ENCODE measurements around the gene SLC4A1AP. TPM values are rescaled to one million over a fixed set of nuclear protein-coding genes. Genes with fewer than 3 reads are reported as not detected.
A peak's percentile ranks its signal among the peaks of the same experiment; 100 is the strongest.

SLC4A1AP gene
- polyA plus RNA-seq, 3 donors from 2014 or later: 23.9 to 29.6 (median 27.6) TPM

DNA sequence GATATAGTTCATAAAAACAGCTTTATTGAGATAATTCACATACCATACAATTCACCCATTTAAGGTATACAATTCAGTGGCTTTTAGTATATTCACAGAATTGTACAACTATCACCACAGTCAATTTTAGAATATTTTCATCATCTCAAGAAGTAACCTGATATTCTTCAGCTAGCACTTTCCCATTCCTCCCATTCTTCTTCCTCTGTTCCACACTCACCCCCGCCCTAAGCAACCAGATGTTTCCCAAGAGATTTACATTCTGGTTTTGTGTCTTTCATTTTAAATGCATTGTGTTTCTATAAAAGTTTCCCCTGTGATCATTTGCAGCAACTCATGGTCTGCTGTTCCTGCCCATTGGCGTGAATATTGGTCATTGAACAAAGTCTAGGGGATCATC, 29.4 kb upstream of the SLC4A1AP start:
- H3K36me3 Mint-ChIP-seq: peaks cover 36 to 55% (median 37%) of the 10 kb centered on the region in 3 donors
- DNase-seq: no peak
- no peak overlapping the region for H3K27ac Mint-ChIP-seq
- no peak overlapping the region for H3K4me3 Mint-ChIP-seq
- no peaks in the 10 kb centered on the region for H3K9me3 Mint-ChIP-seq
- peaks cover 0 to 2% (median 0%) of the 10 kb centered on the region in 3 donors for H3K27me3 Mint-ChIP-seq (ENCODE audit: low read depth in 3 of 3)
- H3K4me1 Mint-ChIP-seq: peaks cover 17 to 30% of the 10 kb centered on the region in 2 donors

DNA sequence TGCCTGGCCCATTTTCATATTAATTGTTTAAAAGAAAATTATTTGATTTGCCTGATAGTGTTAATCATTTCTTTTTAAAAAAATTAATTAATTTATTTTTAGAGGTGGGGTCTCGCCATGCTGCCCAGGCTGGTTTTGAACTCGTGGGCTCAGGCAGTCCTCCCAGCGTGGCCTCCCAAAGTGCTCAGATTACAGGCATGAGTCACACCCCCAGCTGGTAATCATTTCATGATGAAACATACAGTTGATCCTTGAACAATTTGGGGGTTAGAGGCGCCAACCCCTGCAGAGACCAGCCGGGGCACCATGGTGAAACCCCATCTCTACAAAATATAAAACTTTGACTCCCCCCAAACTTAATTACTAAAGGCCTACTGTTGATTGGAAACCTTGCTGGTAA, 26.9 kb upstream of the SLC4A1AP start:
- peaks cover 10 to 16% of the 10 kb centered on the region in 2 donors for H3K4me1 Mint-ChIP-seq
- no peaks in the 10 kb centered on the region for H3K9me3 Mint-ChIP-seq
- no peak overlapping the region for H3K27ac Mint-ChIP-seq
- no peak for DNase-seq
- peaks cover 42 to 66% (median 46%) of the 10 kb centered on the region in 3 donors for H3K36me3 Mint-ChIP-seq
- no peak overlapping the region for H3K4me3 Mint-ChIP-seq
- H3K27me3 Mint-ChIP-seq (ENCODE audit: low read depth in 3 of 3): no peaks in the 10 kb centered on the region

DNA sequence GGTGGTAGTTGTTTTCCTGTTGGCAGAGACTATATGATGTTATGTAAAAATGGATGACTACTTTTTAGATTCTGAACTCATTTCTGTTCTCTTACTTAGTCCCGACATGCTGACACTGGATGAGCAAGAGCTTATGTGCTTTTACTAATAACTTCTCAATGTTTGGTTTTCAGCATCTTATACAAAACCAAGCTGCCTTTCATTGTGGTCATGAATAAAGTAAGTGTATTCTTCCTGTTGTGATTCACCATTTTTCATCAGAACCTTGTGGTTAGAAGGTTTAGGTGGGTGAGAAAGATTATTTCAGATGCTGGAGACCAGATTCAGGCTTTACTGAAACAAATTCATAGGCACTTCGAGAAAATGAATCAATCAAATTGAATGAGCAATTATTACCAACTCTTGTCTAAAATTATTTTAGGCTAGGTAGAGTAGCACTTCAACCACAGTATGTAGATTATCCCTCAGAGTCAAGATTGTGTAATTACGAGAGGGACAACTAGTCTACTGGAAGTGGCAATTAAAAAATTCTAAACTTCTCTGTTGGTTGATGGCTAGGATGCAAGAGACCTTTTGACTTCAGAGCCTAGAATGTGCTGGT, 25.6 kb upstream of the SLC4A1AP start:
- Mint-ChIP-seq H3K27me3 (ENCODE audit: low read depth in 3 of 3) (no peaks in the 10 kb centered on the region), H3K4me3 (peak overlapping the region in 2 of 5 donors; percentile 22 to 45), H3K27ac (peak overlapping the region; percentile 42 to 83 (median 66)), H3K4me1 (peaks cover 8 to 15% of the 10 kb centered on the region in 2 donors), H3K9me3 (no peaks in the 10 kb centered on the region), H3K36me3 (peaks cover 42 to 62% (median 51%) of the 10 kb centered on the region in 3 donors)
- DNase-seq: peak in 2 of 3 donors; percentile 9 to 28

DNA sequence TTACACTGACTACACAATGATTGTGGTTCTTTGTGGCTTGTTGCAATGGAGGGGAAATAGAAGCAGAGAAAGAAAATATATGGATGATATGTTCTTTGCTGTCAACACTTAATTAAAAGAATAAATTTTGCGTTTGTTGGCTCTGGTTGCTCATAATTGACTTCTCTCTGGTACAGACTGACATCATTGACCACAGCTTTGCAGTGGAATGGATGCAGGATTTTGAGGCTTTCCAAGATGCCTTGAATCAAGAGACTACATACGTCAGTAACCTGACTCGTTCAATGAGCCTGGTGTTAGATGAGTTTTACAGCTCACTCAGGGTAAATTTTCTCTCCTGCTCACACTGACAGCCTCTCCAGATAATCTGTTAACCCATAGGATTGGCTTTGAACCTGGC, 25.0 kb upstream of the SLC4A1AP start:
- Mint-ChIP-seq H3K4me1 (peaks cover 8 to 15% of the 10 kb centered on the region in 2 donors), H3K27me3 (ENCODE audit: low read depth in 3 of 3) (no peaks in the 10 kb centered on the region), H3K9me3 (no peaks in the 10 kb centered on the region), H3K36me3 (peaks cover 41 to 60% (median 50%) of the 10 kb centered on the region in 3 donors), H3K27ac (peak overlapping the region in 1 of 6 donors; percentile 83), H3K4me3 (no peak overlapping the region)
- no peak for DNase-seq

DNA sequence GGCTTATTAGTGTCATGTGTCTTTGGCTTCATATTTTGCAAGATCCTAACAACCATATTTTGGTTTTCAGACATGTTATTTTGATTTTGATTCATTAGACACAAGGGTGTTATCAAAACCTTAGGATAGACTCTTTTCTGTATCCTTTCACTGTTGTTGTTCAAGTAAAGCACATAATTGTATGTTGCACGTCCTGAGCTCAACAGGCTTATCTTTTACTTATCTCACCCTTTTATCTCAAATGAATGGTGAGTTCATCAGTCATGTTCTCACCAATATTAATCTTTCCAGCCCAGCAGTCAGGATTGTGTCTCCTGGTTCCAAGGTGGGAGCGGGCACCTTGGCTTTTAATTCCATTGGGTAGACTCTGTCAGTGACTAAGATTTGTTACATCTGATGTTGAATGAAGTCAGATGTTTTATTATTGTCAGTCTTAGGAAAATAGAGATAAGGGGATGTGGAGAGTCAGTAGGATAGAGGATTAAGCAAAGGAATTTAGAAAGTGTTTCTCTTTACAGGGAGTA, 22.9 kb upstream of the SLC4A1AP start:
- peaks cover 25 to 52% (median 39%) of the 10 kb centered on the region in 3 donors for H3K36me3 Mint-ChIP-seq
- H3K4me1 Mint-ChIP-seq: peaks cover 8 to 15% of the 10 kb centered on the region in 2 donors
- no peak for DNase-seq
- no peak overlapping the region for H3K27ac Mint-ChIP-seq
- no peaks in the 10 kb centered on the region for H3K9me3 Mint-ChIP-seq
- no peaks in the 10 kb centered on the region for H3K27me3 Mint-ChIP-seq (ENCODE audit: low read depth in 3 of 3)
- H3K4me3 Mint-ChIP-seq: no peak overlapping the region

DNA sequence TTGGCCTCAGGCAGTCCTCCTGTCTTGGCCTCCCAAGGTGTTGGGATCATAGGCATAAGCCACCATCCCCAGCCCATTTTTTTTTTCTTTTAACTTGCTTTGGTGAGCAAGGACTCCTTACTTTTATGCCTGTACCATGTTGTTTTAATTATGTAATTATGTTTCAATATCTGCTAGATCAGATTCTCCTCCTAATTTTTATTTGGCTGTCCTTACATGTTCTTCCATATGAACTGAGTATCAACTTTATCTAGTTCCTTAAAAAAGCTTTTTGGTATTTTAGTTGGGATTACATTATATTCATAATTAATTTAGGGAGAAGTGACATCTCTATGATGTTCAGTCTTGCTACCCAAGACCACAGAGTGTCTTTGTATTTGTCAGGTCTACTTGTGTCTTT, 18.5 kb upstream of the SLC4A1AP start:
- peaks cover 0 to 3% (median 0%) of the 10 kb centered on the region in 3 donors for H3K27me3 Mint-ChIP-seq (ENCODE audit: low read depth in 3 of 3)
- DNase-seq: no peak
- no peaks in the 10 kb centered on the region for H3K4me1 Mint-ChIP-seq
- H3K4me3 Mint-ChIP-seq: no peak overlapping the region
- H3K36me3 Mint-ChIP-seq: peaks cover 20 to 44% (median 37%) of the 10 kb centered on the region in 3 donors
- H3K27ac Mint-ChIP-seq: peak overlapping the region in 1 of 6 donors; percentile 21
- H3K9me3 Mint-ChIP-seq: no peaks in the 10 kb centered on the region

DNA sequence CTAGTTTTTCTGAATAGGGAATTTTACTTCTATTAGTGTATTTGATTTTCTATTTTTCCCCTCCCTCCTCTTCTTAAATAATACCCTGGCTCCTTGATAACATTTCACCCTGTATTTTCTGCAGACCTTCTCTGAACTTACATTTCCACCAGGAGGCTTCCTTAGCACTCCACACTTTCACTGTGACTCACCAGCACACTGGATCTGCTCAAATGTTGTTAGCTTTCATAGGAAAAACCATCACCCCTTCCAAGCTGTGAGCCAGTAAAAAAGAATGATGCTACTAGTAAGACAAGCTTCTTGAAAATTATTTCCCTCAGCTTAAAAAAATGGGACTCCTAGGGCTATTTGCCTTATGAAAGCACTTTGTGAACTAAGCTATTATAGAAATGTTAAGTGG, 16.4 kb upstream of the SLC4A1AP start:
- no peaks in the 10 kb centered on the region for H3K4me1 Mint-ChIP-seq
- no peaks in the 10 kb centered on the region for H3K9me3 Mint-ChIP-seq
- H3K4me3 Mint-ChIP-seq: no peak overlapping the region
- no peak for DNase-seq
- peaks cover 0 to 3% (median 0%) of the 10 kb centered on the region in 3 donors for H3K27me3 Mint-ChIP-seq (ENCODE audit: low read depth in 3 of 3)
- peaks cover 15 to 46% (median 30%) of the 10 kb centered on the region in 3 donors for H3K36me3 Mint-ChIP-seq
- peak overlapping the region in 3 of 6 donors; percentile 17 to 81 (median 21) for H3K27ac Mint-ChIP-seq

DNA sequence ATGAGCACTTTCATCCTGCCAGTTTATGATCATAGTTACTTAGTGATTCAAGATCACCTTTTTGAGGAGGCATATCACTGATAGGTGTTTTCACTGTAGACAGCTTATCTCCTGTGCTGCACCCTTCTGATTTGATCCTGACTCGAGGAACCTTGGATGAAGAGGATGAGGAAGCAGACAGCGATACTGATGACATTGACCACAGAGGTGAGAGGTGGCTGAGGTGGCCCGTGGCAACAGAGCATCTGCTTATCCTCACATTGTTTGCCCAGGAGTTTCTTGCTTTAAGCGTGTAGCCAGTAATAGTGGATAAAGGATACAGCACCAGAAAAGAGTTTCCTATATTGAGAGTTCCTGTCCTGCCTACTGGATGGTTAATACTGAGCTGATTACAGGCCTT, 16.0 kb upstream of the SLC4A1AP start:
- Mint-ChIP-seq H3K9me3 (no peaks in the 10 kb centered on the region), H3K4me3 (no peak overlapping the region), H3K4me1 (no peaks in the 10 kb centered on the region), H3K36me3 (peaks cover 19 to 50% (median 34%) of the 10 kb centered on the region in 3 donors), H3K27me3 (ENCODE audit: low read depth in 3 of 3) (peaks cover 0 to 3% (median 0%) of the 10 kb centered on the region in 3 donors), H3K27ac (peak overlapping the region in 2 of 6 donors; percentile 21 to 68)
- no peak for DNase-seq

DNA sequence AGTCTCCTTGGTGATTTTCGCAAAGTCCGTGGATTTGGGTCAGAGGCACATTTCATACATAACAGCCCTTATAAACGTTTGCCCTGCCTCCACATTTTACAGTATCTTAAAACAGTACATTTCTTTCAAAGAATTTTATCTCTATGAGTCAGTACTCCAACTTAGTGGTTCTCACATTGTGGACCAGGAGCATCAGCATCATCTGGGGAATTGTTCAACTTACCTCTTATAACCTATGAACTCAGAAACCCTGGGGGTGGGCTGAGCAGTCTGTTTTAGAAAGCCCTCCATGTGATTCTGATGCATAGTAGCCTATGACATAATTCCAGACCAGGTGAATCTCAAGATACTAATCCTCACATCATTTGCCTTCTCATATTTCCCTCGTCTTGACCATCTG, 12.6 kb upstream of the SLC4A1AP start:
- DNase-seq: no peak

DNA sequence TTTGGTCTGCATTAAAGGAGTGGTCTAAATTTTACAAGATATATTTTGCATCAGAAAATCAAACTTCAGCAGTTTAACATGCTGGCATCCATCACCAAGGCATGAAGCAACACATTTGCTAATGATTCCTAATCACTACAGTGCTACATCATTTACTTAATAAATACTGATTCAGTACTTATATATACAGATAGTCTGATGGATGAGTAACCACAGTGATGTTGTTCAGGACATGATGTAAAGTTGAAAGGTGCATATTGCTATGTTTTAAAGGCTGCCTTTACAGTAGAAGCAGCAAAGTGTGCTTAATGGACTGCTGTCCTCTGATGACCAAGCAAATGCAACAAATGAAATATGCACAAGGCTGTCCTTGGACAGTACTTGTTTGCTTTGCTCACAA, 11.3 kb upstream of the SLC4A1AP start:
- Mint-ChIP-seq H3K9me3 (no peaks in the 10 kb centered on the region), H3K4me1 (no peaks in the 10 kb centered on the region), H3K4me3 (no peak overlapping the region), H3K36me3 (peaks cover 41 to 67% (median 43%) of the 10 kb centered on the region in 3 donors), H3K27me3 (ENCODE audit: low read depth in 3 of 3) (peaks cover 0 to 5% (median 0%) of the 10 kb centered on the region in 3 donors), H3K27ac (no peak overlapping the region)
- DNase-seq: no peak

More for the DNA sequence above, 12.6 kb upstream of the SLC4A1AP start:
- Mint-ChIP-seq H3K9me3 (no peaks in the 10 kb centered on the region), H3K27ac (no peak overlapping the region), H3K4me1 (no peaks in the 10 kb centered on the region), H3K27me3 (ENCODE audit: low read depth in 3 of 3) (peaks cover 0 to 5% (median 0%) of the 10 kb centered on the region in 3 donors), H3K36me3 (peaks cover 43 to 68% (median 44%) of the 10 kb centered on the region in 3 donors), H3K4me3 (no peak overlapping the region)

DNA sequence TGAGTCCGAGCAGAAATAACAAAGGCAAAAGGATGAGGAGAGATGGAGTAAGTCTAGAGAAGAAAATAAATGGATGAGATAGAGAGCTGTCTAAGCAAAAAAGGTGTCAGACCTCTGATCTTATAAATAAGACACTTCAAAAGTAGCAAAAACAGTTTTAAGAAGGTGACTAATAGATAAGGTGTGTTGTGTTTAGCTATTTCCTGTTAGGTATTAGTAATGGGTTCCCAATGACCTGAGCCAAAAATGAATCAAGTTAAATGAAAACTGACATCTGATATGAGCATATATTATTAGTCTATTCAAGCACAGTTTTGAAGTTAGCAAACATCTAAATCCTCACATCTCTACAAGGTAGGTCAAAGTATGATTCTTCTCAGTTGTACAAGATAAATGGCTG, 10.9 kb upstream of the SLC4A1AP start:
- DNase-seq: no peak
- H3K4me1 Mint-ChIP-seq: no peaks in the 10 kb centered on the region
- peaks cover 0 to 3% (median 0%) of the 10 kb centered on the region in 3 donors for H3K27me3 Mint-ChIP-seq (ENCODE audit: low read depth in 3 of 3)
- no peak overlapping the region for H3K4me3 Mint-ChIP-seq
- H3K27ac Mint-ChIP-seq: no peak overlapping the region
- no peaks in the 10 kb centered on the region for H3K9me3 Mint-ChIP-seq
- peaks cover 37 to 62% (median 41%) of the 10 kb centered on the region in 3 donors for H3K36me3 Mint-ChIP-seq

DNA sequence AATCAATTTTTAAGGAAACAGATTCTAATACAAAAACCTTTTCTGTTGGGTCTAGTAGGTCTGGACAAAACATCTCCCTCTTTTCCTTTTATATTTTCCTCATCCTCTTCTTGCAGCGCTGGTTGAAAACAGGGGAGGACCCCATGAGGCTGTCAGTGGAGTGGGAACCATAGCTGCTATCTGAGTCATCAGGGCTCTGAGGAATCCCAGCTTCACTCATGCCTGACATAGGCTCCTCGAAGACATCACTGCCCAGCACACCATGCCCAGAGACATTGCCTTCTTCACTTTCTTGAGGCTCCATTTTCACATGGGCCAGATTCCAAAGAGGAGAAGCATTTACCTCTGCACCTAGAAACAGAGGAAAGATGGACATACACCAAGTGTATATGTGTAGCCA, 10.3 kb upstream of the SLC4A1AP start:
- Mint-ChIP-seq H3K4me3 (no peak overlapping the region), H3K9me3 (no peaks in the 10 kb centered on the region), H3K27me3 (ENCODE audit: low read depth in 3 of 3) (peaks cover 0 to 3% (median 0%) of the 10 kb centered on the region in 3 donors), H3K27ac (peak overlapping the region in 2 of 6 donors; percentile 4 to 9), H3K4me1 (no peaks in the 10 kb centered on the region), H3K36me3 (peaks cover 37 to 58% (median 43%) of the 10 kb centered on the region in 3 donors)
- no peak for DNase-seq

DNA sequence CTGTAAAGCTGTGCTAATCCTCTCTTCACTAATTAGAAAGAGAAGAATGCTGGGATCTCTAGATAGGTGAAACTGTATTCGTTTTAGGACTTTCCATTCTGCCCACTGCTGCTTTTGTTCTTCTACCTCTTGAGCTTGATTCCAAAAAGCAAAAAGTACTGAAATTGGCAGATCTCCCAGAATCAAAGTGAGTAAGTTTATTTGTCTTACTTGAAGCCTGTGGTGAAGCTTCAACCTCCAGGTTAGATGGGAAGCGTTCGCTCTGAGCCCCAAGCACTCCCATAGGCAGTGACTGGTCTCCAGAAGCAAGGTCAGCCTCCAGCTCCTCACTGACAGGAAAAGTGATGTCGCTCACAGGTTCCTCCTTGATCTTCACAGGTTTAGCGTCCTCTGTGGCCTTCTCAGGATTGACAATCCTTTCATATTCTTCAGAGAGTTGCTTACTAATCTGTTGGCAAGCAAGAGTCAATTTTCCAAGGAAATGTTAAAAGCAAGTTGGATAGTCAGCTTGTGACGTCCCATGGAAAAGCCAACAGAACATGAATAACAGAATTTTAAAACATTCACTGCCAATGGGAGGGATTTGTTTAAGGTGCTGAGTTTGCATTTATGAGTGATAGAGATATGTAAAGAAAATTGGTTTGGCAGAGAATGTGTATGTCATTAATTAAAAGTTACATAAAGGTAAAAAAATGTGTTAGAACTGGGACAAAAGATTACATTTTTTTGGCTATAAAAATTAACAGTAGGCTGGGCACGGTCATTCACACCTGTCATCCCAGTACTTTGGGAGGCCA, 8.3 kb upstream of the SLC4A1AP start:
- Mint-ChIP-seq H3K4me3 (no peak overlapping the region), H3K9me3 (no peaks in the 10 kb centered on the region), H3K27ac (no peak overlapping the region), H3K27me3 (ENCODE audit: low read depth in 3 of 3) (peaks cover 0 to 3% (median 0%) of the 10 kb centered on the region in 3 donors), H3K4me1 (peaks cover 4 to 13% of the 10 kb centered on the region in 2 donors), H3K36me3 (peaks cover 35 to 61% (median 43%) of the 10 kb centered on the region in 3 donors)
- DNase-seq: no peak

DNA sequence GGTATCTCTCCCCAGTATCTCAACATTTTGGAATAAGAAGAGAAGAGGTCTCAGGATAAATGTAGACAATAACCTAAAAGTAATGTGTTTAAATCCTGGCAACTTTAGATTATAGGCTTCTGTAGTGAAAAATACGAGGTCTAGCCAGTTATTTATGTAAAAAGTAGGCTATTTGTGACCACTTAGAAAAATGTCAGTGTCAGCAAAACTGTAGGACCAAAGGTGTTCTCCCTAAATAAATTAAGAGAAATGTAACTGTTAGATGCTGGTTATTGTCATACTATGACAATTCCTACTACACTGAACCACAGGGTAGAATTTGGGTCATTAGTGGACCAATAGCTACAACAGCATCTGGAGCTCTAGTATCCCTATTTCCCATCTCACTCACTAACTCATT, 2.3 kb upstream of the SLC4A1AP start:
- Mint-ChIP-seq H3K4me3 (peak overlapping the region; percentile 33 to 100 (median 50)), H3K9me3 (no peaks in the 10 kb centered on the region), H3K4me1 (peaks cover 48 to 63% of the 10 kb centered on the region in 2 donors), H3K27me3 (ENCODE audit: low read depth in 3 of 3) (peaks cover 5 to 9% (median 8%) of the 10 kb centered on the region in 3 donors), H3K36me3 (peaks cover 14 to 29% (median 22%) of the 10 kb centered on the region in 3 donors), H3K27ac (peak overlapping the region in 1 of 6 donors; percentile 74)
- DNase-seq: no peak
